ENCODE data around the gene PRDM4. TPM values are rescaled to one million over a fixed set of nuclear protein-coding genes. Genes with fewer than 3 reads are reported as not detected.
A peak's percentile ranks its signal among the peaks of the same experiment; 100 is the strongest.
"Not testable (repeated sequence)": the region's sequence is repeated elsewhere in the genome, so short reads cannot be mapped to it uniquely, and the experiment has no call there.

Gene PRDM4
- total and polyA plus RNA-seq, 5 donors from 2014 or later, result 12.7 to 37.3 (median 14.3) TPM

DNA sequence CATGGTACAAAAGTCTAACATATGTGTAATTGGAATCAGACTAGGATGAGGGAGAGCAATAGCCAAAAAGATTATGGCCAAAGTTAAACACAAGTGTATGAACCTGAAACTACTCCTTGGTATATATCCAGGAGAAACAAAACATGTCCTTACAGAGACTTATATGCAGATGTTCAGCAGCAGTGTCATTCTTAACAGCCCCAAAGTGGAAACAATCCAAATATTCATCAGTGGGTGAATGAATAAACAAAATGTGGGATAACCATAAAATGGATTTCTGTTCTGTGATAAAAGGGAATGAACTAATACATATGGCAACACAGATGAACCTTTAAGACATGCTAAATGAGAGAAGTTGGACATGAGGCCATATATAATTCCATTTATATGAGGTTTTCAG lies 45.2 kb downstream of the PRDM4 start:
- ATAC-seq (ENCODE audit: low read depth in 2 of 2), result no peak
- Mint-ChIP-seq H3K27me3 (no peaks in the 10 kb centered on the region), H3K9me3 (no peaks in the 10 kb centered on the region), H3K4me3 (no peak overlapping the region), H3K4me1 (peaks cover 0 to 4% (median 0%) of the 10 kb centered on the region in 4 donors), H3K27ac (no peak overlapping the region), H3K36me3 (peaks cover 42% of the 10 kb centered on the region)
- Histone ChIP-seq H3K27me3 (ENCODE audit: control insufficient read depth, insufficient read depth, low read length) (no peaks in the 10 kb centered on the region), H3K27ac (ENCODE audit: insufficient read depth, low read length, poor library complexity, severe bottlenecking) (no peak overlapping the region), H3K4me3 (ENCODE audit: low read depth, low read length) (no peak overlapping the region), H3K4me1 (ENCODE audit: control insufficient read depth, insufficient read depth, low read length, poor library complexity, severe bottlenecking) (no peaks in the 10 kb centered on the region), H3K36me3 (ENCODE audit: control insufficient read depth, insufficient read depth, low read length) (peaks cover 50% of the 10 kb centered on the region), H3K9me3 (ENCODE audit: control insufficient read depth in 2 of 2, low read length in 2 of 2) (no peaks in the 10 kb centered on the region)
- no peak for DNase-seq

DNA sequence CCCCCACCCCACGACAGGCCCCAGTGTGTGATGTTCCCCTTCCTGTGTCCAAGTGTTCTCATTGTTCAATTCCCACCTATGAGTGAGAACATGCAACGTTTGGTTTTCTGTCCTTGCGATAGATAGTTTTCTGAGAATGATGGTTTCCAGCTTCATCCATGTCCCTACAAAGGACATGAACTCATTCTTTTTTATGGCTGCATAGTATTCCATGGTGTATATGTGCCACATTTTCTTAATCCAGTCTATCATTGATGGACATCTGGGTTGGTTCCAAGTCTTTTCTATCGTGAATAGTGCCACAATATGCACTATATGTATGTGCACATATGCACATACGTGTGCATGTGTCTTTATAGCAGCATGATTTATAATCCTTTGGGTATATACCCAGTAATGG lies 55.4 kb downstream of the PRDM4 start:
- H3K27ac Mint-ChIP-seq; DNase-seq; H3K27me3 Mint-ChIP-seq; H3K4me3 ChIP-seq (ENCODE audit: low read depth, low read length); H3K9me3 Mint-ChIP-seq; H3K27ac ChIP-seq (ENCODE audit: insufficient read depth, low read length, poor library complexity, severe bottlenecking); ATAC-seq (ENCODE audit: low read depth in 2 of 2); H3K27me3 ChIP-seq (ENCODE audit: control insufficient read depth, insufficient read depth, low read length); H3K4me1 ChIP-seq (ENCODE audit: control insufficient read depth, insufficient read depth, low read length, poor library complexity, severe bottlenecking); H3K9me3 ChIP-seq (ENCODE audit: control insufficient read depth in 2 of 2, low read length in 2 of 2); H3K4me3 Mint-ChIP-seq: not testable (repeated sequence)
- Mint-ChIP-seq H3K4me1 (peaks cover 0 to 11% (median 5%) of the 10 kb centered on the region in 4 donors), H3K36me3 (peaks cover 79% of the 10 kb centered on the region)
- peaks cover 79% of the 10 kb centered on the region for H3K36me3 ChIP-seq (ENCODE audit: control insufficient read depth, insufficient read depth, low read length)

DNA sequence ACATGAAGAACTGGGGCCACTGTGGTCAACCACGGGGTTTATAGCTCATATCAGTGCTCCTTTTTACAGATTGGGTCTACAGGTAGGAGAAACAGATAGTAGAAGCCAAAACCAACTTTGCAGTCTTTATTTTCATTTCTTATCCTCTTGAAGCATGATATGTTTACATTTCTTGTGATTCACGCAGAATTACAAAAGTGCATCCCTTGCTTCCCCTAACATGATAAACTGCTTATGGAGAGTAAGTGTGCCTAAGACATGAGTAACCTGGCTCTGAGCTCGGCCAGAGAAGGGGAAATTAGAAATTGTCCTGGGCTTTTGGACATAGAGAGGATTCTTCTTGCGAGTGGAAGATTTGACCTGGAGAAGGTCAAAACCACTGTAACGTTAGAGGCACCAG lies 56.9 kb downstream of the PRDM4 start:
- no peak for ATAC-seq (ENCODE audit: low read depth in 2 of 2)
- Histone ChIP-seq H3K27ac (ENCODE audit: insufficient read depth, low read length, poor library complexity, severe bottlenecking) (no peak overlapping the region), H3K4me1 (ENCODE audit: control insufficient read depth, insufficient read depth, low read length, poor library complexity, severe bottlenecking) (no peaks in the 10 kb centered on the region), H3K9me3 (ENCODE audit: control insufficient read depth in 2 of 2, low read length in 2 of 2) (no peaks in the 10 kb centered on the region), H3K27me3 (ENCODE audit: control insufficient read depth, insufficient read depth, low read length) (no peaks in the 10 kb centered on the region), H3K36me3 (ENCODE audit: control insufficient read depth, insufficient read depth, low read length) (peaks cover 79% of the 10 kb centered on the region), H3K4me3 (ENCODE audit: low read depth, low read length) (no peak overlapping the region)
- Mint-ChIP-seq H3K36me3 (peaks cover 89% of the 10 kb centered on the region), H3K27me3 (no peaks in the 10 kb centered on the region), H3K4me1 (peaks cover 0 to 9% (median 3%) of the 10 kb centered on the region in 4 donors), H3K27ac (no peak overlapping the region), H3K9me3 (peaks cover 0 to 8% (median 2%) of the 10 kb centered on the region in 7 donors), H3K4me3 (no peak overlapping the region)
- no peak for DNase-seq

DNA sequence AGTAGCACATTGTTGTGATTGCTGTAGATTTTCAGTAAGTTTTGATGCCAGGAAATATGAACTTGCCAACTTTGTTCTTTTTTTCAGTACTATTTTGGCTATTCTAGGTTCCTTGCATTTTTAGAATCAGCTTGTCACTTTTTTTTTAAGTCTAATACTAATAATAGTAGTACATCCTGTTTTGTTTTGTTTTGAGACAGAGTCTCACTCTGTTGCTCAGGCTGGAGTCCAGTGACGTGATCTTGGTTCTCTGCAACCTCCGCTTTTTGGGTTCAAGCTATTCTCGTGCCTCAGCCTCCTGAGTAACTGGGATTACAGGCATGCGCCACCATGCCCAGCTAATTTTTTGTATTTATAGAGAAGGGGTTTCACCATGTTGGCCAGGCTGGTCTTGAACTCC lies 58.8 kb downstream of the PRDM4 start:
- ATAC-seq (ENCODE audit: low read depth in 2 of 2), result no peak
- Histone ChIP-seq H3K36me3 (ENCODE audit: control insufficient read depth, insufficient read depth, low read length) (peaks cover 84% of the 10 kb centered on the region), H3K27ac (ENCODE audit: insufficient read depth, low read length, poor library complexity, severe bottlenecking) (no peak overlapping the region), H3K9me3 (ENCODE audit: control insufficient read depth in 2 of 2, low read length in 2 of 2) (no peaks in the 10 kb centered on the region), H3K27me3 (ENCODE audit: control insufficient read depth, insufficient read depth, low read length) (no peaks in the 10 kb centered on the region), H3K4me1 (ENCODE audit: control insufficient read depth, insufficient read depth, low read length, poor library complexity, severe bottlenecking) (no peaks in the 10 kb centered on the region), H3K4me3 (ENCODE audit: low read depth, low read length) (no peak overlapping the region)
- Mint-ChIP-seq H3K27ac (no peak overlapping the region), H3K9me3 (peaks cover 0 to 8% (median 2%) of the 10 kb centered on the region in 7 donors), H3K36me3 (peaks cover 79% of the 10 kb centered on the region), H3K27me3 (no peaks in the 10 kb centered on the region), H3K4me3 (no peak overlapping the region), H3K4me1 (peaks cover 0 to 5% (median 2%) of the 10 kb centered on the region in 4 donors)
- DNase-seq, result no peak

DNA sequence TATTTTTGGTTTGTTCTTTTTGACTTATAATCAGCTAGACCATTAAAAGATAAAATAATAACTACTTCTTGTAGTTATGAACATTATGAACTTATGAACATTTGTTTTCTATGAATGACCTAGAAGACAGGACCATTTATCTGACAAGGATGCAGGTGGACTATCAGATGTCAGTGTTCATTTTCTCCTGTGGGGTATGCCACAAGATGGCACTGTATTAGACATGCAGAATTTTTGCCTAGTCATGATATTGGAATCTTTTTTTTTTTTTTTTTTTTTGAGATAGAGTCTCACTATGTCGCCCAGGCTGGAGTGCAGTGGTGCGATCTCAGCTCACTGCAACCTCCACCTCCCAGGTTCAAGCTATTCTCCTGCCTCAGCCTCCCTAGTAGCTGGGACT lies 65.2 kb downstream of the PRDM4 start:
- H3K36me3 ChIP-seq (ENCODE audit: control insufficient read depth, insufficient read depth, low read length), result peaks cover 93% of the 10 kb centered on the region
- not testable (repeated sequence) for H3K4me1 ChIP-seq (ENCODE audit: control insufficient read depth, insufficient read depth, low read length, poor library complexity, severe bottlenecking); H3K27me3 ChIP-seq (ENCODE audit: control insufficient read depth, insufficient read depth, low read length); H3K4me1 Mint-ChIP-seq; H3K4me3 ChIP-seq (ENCODE audit: low read depth, low read length); H3K9me3 Mint-ChIP-seq; H3K27ac Mint-ChIP-seq; H3K27ac ChIP-seq (ENCODE audit: insufficient read depth, low read length, poor library complexity, severe bottlenecking); H3K4me3 Mint-ChIP-seq; ATAC-seq (ENCODE audit: low read depth in 2 of 2); H3K27me3 Mint-ChIP-seq; H3K9me3 ChIP-seq (ENCODE audit: control insufficient read depth in 2 of 2, low read length in 2 of 2)
- H3K36me3 Mint-ChIP-seq, result peaks cover 61% of the 10 kb centered on the region
- peak in 1 of 3 donors; percentile 9 for DNase-seq

DNA sequence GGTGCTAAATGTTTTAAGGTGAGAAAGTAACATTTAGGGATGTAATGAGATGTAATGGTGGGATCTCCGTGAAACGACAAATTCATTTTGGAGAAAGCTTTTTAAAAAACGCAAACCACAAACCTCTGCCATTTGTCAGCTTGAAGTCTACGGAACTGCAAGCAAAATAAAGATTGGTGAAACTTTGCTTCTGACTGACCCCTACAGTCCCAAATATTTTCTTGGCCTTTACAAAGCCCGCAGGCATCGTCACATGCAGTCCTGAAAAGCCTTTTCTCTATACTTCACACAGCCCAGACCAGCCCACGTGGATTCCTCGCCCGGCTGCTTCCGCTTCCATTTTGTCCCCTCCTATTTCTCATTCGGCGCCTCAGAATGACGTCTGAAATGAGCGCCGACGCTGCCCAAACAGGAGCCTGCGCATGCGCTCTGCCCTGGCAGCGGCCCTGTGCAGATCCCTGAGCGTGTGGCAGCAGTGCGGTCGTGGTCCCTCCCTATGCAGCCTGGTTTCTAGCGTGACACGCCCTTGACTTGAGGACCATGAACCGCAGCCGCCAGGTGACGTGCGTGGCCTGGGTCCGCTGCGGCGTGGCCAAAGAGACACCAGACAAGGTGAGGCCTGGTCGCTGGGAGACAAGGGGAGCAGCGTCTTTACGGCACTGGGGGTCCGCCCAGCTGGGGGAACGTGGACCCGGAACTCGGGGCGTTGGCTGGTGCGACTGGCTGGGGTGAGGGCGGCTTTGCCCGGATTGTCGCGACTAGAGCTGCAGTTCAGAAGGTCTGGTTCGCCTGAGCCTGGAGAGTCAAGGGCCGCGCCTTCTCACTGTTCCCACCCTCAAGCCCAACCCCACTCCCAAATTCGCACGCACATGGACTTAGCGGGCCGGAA lies 75.3 kb downstream of the PRDM4 start, which contains the start of gene PWP1:
Gene PWP1 (plus strand): TSS at position 440 of the 889 bp plus-strand sequence. CDS start 101 bp downstream, at position 541.
- H3K27ac ChIP-seq (ENCODE audit: insufficient read depth, low read length, poor library complexity, severe bottlenecking), result peak within 1 kb of the TSS; percentile 82
- no peaks in the 10 kb centered on the region for H3K9me3 ChIP-seq (ENCODE audit: control insufficient read depth in 2 of 2, low read length in 2 of 2)
- H3K9me3 Mint-ChIP-seq, result peaks cover 0 to 2% (median 0%) of the 10 kb centered on the region in 7 donors
- DNase-seq (peak; percentile 93 to 98 (median 95)), ATAC-seq (ENCODE audit: low read depth in 2 of 2) (peak; percentile 85 to 87)
- peak within 1 kb of the TSS; percentile 94 for H3K4me3 ChIP-seq (ENCODE audit: low read depth, low read length)
- peak within 1 kb of the TSS; percentile 93 to 99 (median 96) for H3K4me3 Mint-ChIP-seq
- no peaks in the 10 kb centered on the region for H3K27me3 ChIP-seq (ENCODE audit: control insufficient read depth, insufficient read depth, low read length)
- peaks cover 23% of the 10 kb centered on the region for H3K36me3 ChIP-seq (ENCODE audit: control insufficient read depth, insufficient read depth, low read length)
- peaks cover 23% of the 10 kb centered on the region for H3K4me1 ChIP-seq (ENCODE audit: control insufficient read depth, insufficient read depth, low read length, poor library complexity, severe bottlenecking)
- H3K27ac Mint-ChIP-seq, result peak within 1 kb of the TSS; percentile 97 to 99 (median 98)
- H3K27me3 Mint-ChIP-seq, result peaks cover 6% of the 10 kb centered on the region
- H3K4me1 Mint-ChIP-seq, result peaks cover 9 to 39% (median 29%) of the 10 kb centered on the region in 4 donors
- peaks cover 26% of the 10 kb centered on the region for H3K36me3 Mint-ChIP-seq

DNA sequence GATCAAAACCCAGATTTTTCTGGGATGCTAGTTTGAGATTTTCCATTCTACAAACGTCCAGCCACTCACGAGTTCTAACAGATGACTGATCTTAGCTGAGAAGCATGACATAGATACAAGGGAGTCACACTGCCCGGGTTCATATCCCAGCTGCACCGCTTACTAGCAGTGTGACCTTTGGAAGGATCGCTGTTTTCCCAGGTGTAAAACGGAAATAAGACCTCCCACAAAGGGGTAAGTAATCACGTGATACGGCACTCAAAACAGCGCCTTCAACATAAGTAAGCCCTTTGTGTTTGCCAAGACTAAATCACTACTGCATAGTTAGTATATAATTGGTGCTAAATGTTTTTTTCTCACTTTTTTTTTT lies 76.0 kb downstream of the PRDM4 start:
- Histone ChIP-seq H3K27ac (ENCODE audit: insufficient read depth, low read length, poor library complexity, severe bottlenecking) (peak overlapping the region; percentile 82), H3K36me3 (ENCODE audit: control insufficient read depth, insufficient read depth, low read length) (peaks cover 17% of the 10 kb centered on the region), H3K9me3 (ENCODE audit: control insufficient read depth in 2 of 2, low read length in 2 of 2) (no peaks in the 10 kb centered on the region), H3K4me3 (ENCODE audit: low read depth, low read length) (peak overlapping the region; percentile 94), H3K4me1 (ENCODE audit: control insufficient read depth, insufficient read depth, low read length, poor library complexity, severe bottlenecking) (peaks cover 23% of the 10 kb centered on the region), H3K27me3 (ENCODE audit: control insufficient read depth, insufficient read depth, low read length) (no peaks in the 10 kb centered on the region)
- DNase-seq (no peak), ATAC-seq (ENCODE audit: low read depth in 2 of 2) (no peak)
- H3K9me3 Mint-ChIP-seq, result peaks cover 0 to 2% (median 0%) of the 10 kb centered on the region in 7 donors
- peaks cover 9 to 38% (median 29%) of the 10 kb centered on the region in 4 donors for H3K4me1 Mint-ChIP-seq
- peaks cover 7% of the 10 kb centered on the region for H3K27me3 Mint-ChIP-seq
- peaks cover 25% of the 10 kb centered on the region for H3K36me3 Mint-ChIP-seq
- peak overlapping the region; percentile 97 to 99 (median 98) for H3K27ac Mint-ChIP-seq
- H3K4me3 Mint-ChIP-seq, result peak overlapping the region; percentile 93 to 99 (median 96)

Measured in CD4-positive, CD25-positive, alpha-beta regulatory T cell (primary cell).